Mesangial cell (primary cell): ENCODE results near the gene DND1. TPM values are rescaled to one million over a fixed set of nuclear protein-coding genes. Genes with fewer than 3 reads are reported as not detected.

ENCODE experiments used
- total RNA-seq: library from RNA; depleted of rRNA; stranded (reverse); fragments of >200 nt; gene quantifications from 2 replicates; pipeline ENCODE4 v1.2.3, GENCODE V29; 2015

Gene DND1
- total RNA-seq = under 0.01 and 0.33 TPM in 2 replicates

GRCh38 chr5:140673187-140673976, at the start of gene DND1:
Gene DND1 (minus strand): TSS chr5:140673576. CDS start chr5:140673542, 34 bp downstream.

GRCh38 chr5:140700177-140701144, 27.1 kb upstream of the DND1 start, which contains the start of gene ZMAT2:
Gene ZMAT2 (plus strand): TSS chr5:140700447. CDS start chr5:140700461, 14 bp downstream.

GRCh38 chr5:140690941-140691924, 17.9 kb upstream of the DND1 start, which contains the start of the genes HARS1 and HARS2:
Gene HARS1 (minus strand): TSS chr5:140691370. CDS start chr5:140691304, 66 bp downstream.
Gene HARS2 (plus strand): TSS chr5:140691455. CDS start chr5:140691649, 194 bp downstream.

GRCh38 chr5:140664359-140665119, 8.8 kb downstream of the DND1 start, which contains the start of gene WDR55:
Gene WDR55 (plus strand): TSS chr5:140664904. CDS start chr5:140664913, 9 bp downstream.

GRCh38 chr5:140639148-140639981, 34.0 kb downstream of the DND1 start, which contains the start of gene TMCO6:
Gene TMCO6 (plus strand): TSS chr5:140639451. CDS start chr5:140639528, 77 bp downstream.

GRCh38 chr5:140633021-140633471, 40.3 kb downstream of the DND1 start, which contains the start of gene CD14:
Gene CD14 (minus strand): TSS chr5:140633175. CDS start chr5:140633071, 104 bp downstream.

Other genes starting within 250 kb of the DND1 start
- 0.98 and 6.3 TPM in 2 replicates for gene EIF4EBP3, start 125.9 kb downstream of the DND1 start, total RNA-seq
- 31.4 and 35.8 TPM in 2 replicates for gene SRA1, start 116.1 kb downstream of the DND1 start, total RNA-seq
- gene APBB3, start 109.0 kb downstream of the DND1 start, total RNA-seq = 8.8 and 22.8 TPM in 2 replicates
- 53.8 and 57.8 TPM in 2 replicates for gene SLC35A4, start 108.7 kb downstream of the DND1 start, total RNA-seq
- 1.3 TPM in 1 of 2 replicates, not detected in the other for gene CD14, start 40.4 kb downstream of the DND1 start, total RNA-seq
- 15.2 and 17.6 TPM in 2 replicates for gene TMCO6, start 34.1 kb downstream of the DND1 start, total RNA-seq
- gene NDUFA2, start 25.9 kb downstream of the DND1 start, total RNA-seq = 49.5 and 63.3 TPM in 2 replicates
- 35.7 and 39.6 TPM in 2 replicates for gene IK, start 25.7 kb downstream of the DND1 start, total RNA-seq
- 15.1 and 18.1 TPM in 2 replicates for gene WDR55, start 8.7 kb downstream of the DND1 start, total RNA-seq
- 53.9 and 78.2 TPM in 2 replicates for gene HARS1, start 17.8 kb upstream of the DND1 start, total RNA-seq
- gene HARS2, start 17.9 kb upstream of the DND1 start, total RNA-seq = 22.0 and 25.0 TPM in 2 replicates
- 8.8 and 10.4 TPM in 2 replicates for gene ZMAT2, start 26.9 kb upstream of the DND1 start, total RNA-seq
- gene PCDHA1, start 112.6 kb upstream of the DND1 start, total RNA-seq = under 0.01 and 0.16 TPM in 2 replicates
- under 0.01 TPM in 1 of 2 replicates, not detected in the other for gene PCDHA2, start 121.3 kb upstream of the DND1 start, total RNA-seq
- under 0.01 and 0.13 TPM in 2 replicates for gene PCDHA3, start 127.5 kb upstream of the DND1 start, total RNA-seq
- 0.16 and 1.3 TPM in 2 replicates for gene PCDHA4, start 133.5 kb upstream of the DND1 start, total RNA-seq
- under 0.01 TPM in 1 of 2 replicates, not detected in the other for gene PCDHA5, start 148.0 kb upstream of the DND1 start, total RNA-seq
- 1.0 TPM in 1 of 2 replicates, not detected in the other for gene PCDHA6, start 154.4 kb upstream of the DND1 start, total RNA-seq
- gene PCDHA7, start 160.7 kb upstream of the DND1 start, total RNA-seq = 0.51 TPM in 1 of 2 replicates, not detected in the other
- 0.13 TPM in 1 of 2 replicates, not detected in the other for gene PCDHA8, start 167.6 kb upstream of the DND1 start, total RNA-seq
- gene PCDHA9, start 174.8 kb upstream of the DND1 start, total RNA-seq = under 0.01 TPM in 1 of 2 replicates, not detected in the other
- gene PCDHA10, start 182.3 kb upstream of the DND1 start, total RNA-seq = 0.13 TPM in 1 of 2 replicates, not detected in the other
- gene PCDHA11, start 195.4 kb upstream of the DND1 start, total RNA-seq = 0.16 TPM in 1 of 2 replicates, not detected in the other
- 0.25 TPM in 1 of 2 replicates, not detected in the other for gene PCDHA12, start 201.7 kb upstream of the DND1 start, total RNA-seq
- not detected in 2 replicates for gene PCDHA13, start 208.5 kb upstream of the DND1 start, total RNA-seq